Heart left ventricle (tissue), 13 donors: Measurements from ENCODE around the gene TOMM7.

ENCODE experiments used
- CTCF ChIP-seq, 12 donors: fragments of 200-600 bp; sonication (generic) in 4 of 12; IDR thresholded peaks; one replicate each; pipeline versions ENCODE4 v1.5.0 to v1.8.0; 2018 to 2022; ENCODE audit warnings: antibody characterized with exemption in 12 of 12, mild to moderate bottlenecking in 5 of 12
- POLR2A ChIP-seq, 2 donors: fragments of 450-650 bp; IDR thresholded peaks; one replicate each; pipeline ENCODE4 v1.6.1; 2017; ENCODE audit warnings: antibody characterized with exemption in 2 of 2, mild to moderate bottlenecking in 2 of 2, moderate library complexity in 2 of 2
- donor health status: ischemic (EF 13 %, LVEDD 7.1; RV severe dilation, severe dysfunction).
- donor health status: DM: no; HTN: yes; CAD: no.
- donor health status: DM: no; HTN: no; CAD: no.
- donor health status: ischemic (EF 25% LVEDD 6.9; RV normal size, moderate dysfunction).
- donor health status: ischemic (EF 25% LVEDD 5.7; RV mildly dilated, moderate dysfunction).
- donor health status: ischemic (EF 35%, LVEDD 5.7; RV mildly dilated, moderate dysfunction).
- donor health status: nonischemic (EF 11% LVEDD 7.7; RV severe dilation, severe dysfunction).
- donor health status: DM: yes; HTN: yes; CAD: no.
- donor health status: PGD.
- donor health status: ischemic (EF 29% LVEDD 5.4; RV normal size, mild dysfunction).
- donor health status: nonischemic (EF 23%, LVEDD 6.1; RV moderate dilation, normal function).

- TF ChIP-seq CTCF (IDR thresholded peaks at IDR 0.05) (no peak), POLR2A (IDR thresholded peaks at IDR 0.05) (no peak)
These were observed 49.6 kb upstream of the TOMM7 start for GRCh38 chr7:22872096-22872807.
